ENCODE data around the gene PIM3.

Gene PIM3

DNA sequence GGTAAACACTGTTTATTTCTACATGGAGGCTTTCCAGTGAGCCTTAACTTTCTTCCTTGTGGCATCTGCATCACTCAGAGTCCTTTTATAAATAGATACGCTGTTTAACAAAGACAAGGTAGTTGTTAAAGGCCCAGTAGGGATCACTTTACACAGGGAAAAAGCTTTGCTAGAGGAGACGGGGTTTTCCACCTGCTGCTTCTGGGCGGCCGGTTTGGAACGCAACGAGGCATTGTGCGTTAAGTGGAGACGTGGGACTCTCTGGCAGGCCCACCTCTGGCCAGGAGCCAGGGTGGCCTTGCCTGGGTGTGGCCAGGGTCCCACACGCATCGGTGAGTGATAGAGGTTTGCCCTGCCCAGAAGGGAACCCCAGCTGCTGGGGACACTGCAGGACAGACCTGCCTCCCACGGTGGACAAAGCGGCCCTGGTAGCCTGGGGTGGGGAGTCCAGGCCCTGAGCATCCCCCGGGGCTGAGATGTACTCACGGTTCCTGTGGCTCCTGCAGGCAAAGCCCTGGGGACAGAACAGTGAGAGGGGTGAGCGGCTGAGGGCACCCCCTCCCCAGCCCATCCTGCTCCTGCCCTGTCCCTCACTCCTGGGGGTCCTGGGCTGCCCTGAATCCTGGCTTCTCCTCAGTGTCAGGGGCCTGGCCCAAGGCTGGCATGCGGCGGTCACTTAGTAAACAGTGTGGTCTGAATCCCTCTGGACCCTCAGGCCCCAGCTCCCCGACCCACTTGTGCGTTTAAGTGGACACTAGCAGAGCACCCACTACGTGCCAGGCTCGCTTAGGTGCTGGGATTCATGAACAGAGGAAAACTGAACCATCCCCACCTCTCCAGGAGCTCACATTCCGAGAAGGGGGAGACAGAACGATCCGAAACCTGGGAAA is 47.8 kb downstream of the PIM3 start:
- no peak for DNase-seq

DNA sequence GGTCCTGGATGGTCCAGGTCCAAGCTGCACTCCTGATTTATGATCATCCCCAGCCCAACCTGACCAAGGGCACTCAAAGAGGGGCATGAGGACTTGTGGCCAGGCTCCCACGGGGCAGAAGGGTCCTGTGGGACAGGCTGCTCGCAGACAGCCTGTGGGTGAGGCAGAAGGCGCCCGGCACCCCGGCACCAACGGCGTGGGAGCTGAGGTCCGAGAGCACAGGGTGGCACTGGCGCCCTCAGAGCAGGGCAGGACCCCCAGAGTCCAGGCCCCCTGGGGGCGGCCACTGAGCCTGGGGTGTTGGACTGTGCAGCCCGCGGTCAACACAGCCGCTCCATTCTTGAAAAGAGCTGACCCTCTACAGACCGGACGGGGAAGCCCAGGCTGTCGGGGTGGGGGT is 48.7 kb downstream of the PIM3 start:
- no peak for DNase-seq

DNA sequence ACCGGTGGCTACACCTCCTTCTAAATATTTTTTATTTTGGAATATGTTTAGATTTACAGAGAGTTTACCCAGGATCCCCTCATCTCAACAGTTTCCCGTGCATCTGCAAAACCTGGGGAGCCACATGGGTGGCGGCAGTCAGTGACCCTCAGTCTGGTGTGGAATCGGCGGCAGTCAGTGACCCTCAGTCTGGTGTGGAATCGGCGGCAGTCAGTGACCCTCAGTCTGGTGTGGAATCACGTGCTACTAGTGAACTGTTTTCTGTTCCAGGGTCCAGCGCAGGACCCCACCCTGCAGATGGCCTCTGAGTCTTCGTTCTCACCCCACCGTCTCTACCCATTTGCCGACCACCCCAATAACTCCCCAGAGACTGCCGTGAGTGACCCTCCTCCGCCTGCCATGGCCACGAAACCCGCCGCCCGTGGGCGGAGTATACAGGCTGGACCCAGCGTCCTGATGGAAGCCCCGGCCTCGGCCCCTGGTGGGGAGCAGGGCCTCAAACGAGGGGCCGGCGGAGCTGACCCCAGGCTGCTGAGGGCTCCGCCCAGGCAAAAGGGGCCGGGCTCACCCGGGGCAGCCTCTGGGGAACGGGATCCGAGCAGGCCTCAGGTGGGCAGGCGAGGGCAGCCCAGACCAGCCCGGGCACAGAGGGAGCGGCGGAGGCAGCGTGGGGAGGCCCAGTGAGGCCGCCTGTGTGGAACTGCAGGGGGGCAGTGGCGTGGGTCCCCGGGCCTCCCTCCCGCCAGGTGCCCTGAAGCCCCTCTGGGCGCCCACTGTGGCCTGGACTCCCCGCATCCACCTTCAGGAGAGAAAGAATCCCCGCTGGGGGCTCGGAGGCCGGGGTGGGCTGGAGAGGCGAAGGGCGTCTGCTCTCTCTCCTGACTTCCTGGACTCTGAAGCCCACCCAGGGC is 49.4 kb downstream of the PIM3 start:
- no peak for DNase-seq

DNA sequence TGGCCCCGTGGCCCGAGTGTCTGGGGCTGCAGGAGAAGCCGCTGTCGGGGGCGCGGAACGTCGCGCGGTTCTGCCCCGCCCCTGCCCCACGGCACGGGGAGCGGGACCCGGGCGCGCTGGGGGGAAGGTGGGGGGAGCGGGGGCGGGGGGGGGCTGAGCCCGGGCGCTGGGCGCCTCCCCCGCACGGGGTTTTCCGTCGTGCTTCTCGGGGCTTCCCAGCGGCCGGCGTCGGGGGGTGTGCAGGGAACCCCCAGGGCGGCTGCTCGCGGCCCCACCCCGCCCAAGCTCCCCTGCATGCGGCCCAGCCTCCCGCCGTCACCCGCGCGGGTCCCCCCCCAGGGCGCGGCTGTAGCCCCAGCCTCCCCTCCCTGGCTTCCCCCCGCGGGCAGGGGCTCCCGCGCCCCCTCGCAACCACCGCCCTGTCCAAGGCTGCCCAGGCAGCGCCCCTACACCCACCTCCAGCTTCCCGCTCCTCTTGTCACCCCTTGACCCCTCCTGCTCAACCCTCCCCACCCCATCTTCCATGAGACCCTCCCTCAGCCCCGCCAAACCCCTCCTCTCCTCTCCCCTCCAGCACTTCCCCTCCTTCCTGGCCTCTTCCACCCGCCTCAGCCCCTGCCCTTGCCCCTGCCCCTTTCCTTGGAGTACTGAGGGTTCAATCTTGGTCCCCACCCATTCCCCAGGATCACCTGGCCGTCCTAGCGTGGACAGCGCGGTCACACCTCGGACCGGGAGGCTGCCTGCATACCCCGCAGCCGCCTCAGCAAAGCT is 50.3 kb downstream of the PIM3 start:
- no peak for DNase-seq

DNA sequence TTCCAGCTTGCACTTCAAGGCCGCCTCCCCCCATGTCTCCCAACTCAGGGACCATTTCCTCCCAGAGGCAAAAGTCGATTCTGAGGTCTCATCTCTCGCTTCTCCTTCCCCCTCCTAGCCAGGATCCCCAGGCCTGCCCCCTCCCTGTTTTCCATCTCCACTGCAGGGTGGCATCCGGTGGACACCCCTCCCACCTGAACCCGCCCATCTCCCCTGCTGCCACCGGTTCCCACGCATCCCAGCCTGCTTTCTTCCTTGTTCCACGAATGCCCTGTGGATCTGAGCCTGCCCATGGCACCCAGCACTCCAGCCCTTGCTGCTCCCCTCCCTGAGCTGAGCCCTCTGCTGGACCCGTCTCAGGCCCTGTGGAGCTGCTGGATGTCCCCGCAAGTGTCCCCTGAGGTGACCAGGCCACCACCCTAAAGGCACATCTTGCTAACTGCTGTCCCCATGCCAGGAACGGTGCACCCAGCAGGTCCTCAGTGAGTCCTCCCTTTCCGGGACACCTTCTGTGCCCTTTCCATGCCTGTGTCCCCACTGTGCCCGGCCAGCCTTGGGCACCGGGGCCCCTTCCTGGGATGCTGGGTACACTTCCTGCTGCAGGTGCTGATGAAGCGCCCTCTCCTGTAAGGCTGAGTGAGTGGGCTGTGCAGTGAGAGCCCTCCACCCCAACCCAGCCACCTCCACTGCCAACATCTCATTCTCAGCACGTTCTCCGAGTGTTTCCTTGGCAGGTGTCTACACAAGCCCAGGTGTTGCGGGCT is 51.1 kb downstream of the PIM3 start:
- DNase-seq, result no peak

DNA sequence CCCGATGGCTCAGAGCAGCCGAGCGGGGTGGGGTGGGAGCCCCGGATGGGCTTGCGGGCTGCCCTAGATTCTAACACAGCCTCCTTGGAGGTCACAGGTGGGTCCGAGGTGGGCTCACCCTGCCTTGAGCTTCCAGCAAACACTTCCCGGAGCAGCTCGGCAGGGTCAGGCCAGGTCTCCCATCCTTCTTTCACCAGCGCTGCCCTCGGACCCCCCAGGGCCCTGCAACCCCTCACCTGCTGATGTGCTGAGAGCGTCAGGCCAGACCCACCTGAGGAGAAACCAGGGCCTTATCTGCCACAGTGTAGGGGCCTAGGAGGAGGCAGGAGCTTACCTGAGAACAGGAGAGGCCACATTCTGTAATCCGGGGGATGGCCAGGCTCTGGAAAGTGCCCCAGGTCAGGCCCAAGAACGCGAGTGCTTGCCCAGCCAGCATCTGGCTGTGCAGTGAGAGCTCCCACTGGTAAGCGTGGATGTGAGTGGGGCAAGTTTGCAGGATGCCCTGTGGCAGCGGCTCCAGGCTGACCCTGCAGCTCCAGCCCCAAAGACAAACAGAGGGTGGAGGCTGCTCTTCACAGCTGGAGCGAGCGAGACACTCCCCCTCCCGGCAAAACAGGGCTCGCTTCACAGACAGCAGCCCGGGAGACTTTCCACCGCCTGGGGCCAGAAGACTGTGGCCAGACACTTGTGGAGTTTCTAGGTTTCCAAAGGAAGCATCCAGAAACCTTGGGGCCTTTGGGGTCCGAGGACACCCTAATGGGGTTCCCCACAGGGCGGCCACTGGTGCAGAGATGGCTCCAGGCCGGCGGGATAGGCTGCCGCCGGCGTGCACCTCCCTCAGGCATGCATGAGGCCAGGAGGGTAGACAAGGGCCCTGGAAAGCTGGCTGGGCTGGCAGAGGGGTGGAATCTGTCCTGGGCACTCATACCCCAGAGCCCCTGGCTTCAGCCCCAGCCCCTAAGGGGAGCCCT is 51.9 kb downstream of the PIM3 start, which contains the start of gene IL17REL:
IL17REL (minus strand) TSS at position 555 of the 971 bp plus-strand sequence; CDS start at position 436, 119 bp downstream.
- no peak for DNase-seq

Measured in HCEC 1CT (cell line).